B cell (primary cell): ENCODE measurements around the gene BTRC. TPM values are rescaled to one million over a fixed set of nuclear protein-coding genes. Genes with fewer than 3 reads are reported as not detected.

Experiments used
- ATAC-seq: fragments of 200-7000 bp; cut with Tn5 transposase; one replicate; pipeline ENCODE4 v1.10.0; 2021; ENCODE audit warnings: low read depth, mild to moderate bottlenecking, moderate number of reproducible peaks, moderate library complexity
- CTCF ChIA-PET: fragments of 350-600 bp; sonication (Branson Sonifier 250); formaldehyde crosslinking; loops from one replicate; lab custom pipeline; 2021; ENCODE audit warnings: antibody characterized with exemption, inconsistent platforms; lab: Charles Lee
- POLR2A ChIA-PET: fragments of 350-600 bp; sonication (Branson Sonifier 250); formaldehyde crosslinking; loops from one replicate; lab custom pipeline; 2021; ENCODE audit warnings: antibody characterized with exemption; lab: Charles Lee
- DNase-seq: peaks from one replicate; pipeline ENCODE4 v3.0.0; 2013
- H2AFZ ChIP-seq: 2 replicates; pipeline ENCODE4 v1.6.1; 2012; ENCODE audit warnings: mild to moderate bottlenecking, low read depth, low read length; ENCODE audit not compliant: insufficient read depth, poor library complexity, severe bottlenecking
- H3K27ac ChIP-seq, 2 donors: 1 replicate in 1 of 2; 2 replicates in 1 of 2; pipeline ENCODE4 v1.5.1; 2012 to 2013; ENCODE audit warnings: low read length in 2 of 2, mild to moderate bottlenecking in 2 of 2, moderate library complexity in 1 of 2
- H3K27me3 ChIP-seq, 4 experiments: fragments of 200-600 bp in 1 of 4; sonication (generic) in 1 of 4; replicated peaks in 1 of 4; 1 replicate in 2 of 4; 2 replicates in 2 of 4; pipeline versions ENCODE4 v1.6.1 to v1.7.0; 2013 to 2016; ENCODE audit warnings: low read length in 3 of 4, mild to moderate bottlenecking in 2 of 4, mixed read lengths in 1 of 4, moderate library complexity in 1 of 4; ENCODE audit not compliant: insufficient read depth in 4 of 4, control insufficient read depth in 3 of 4; ENCODE audit errors: control extremely low read depth in 1 of 4
- H3K36me3 ChIP-seq, 2 experiments: replicated peaks in 1 of 2; 1 replicate in 1 of 2; 2 replicates in 1 of 2; pipeline versions ENCODE4 v1.6.1 to v1.7.1; 2013; ENCODE audit warnings: low read length in 1 of 2; ENCODE audit not compliant: insufficient read depth in 2 of 2, control insufficient read depth in 1 of 2; ENCODE audit errors: control extremely low read depth in 1 of 2, extremely low read depth in 1 of 2
- H3K4me1 ChIP-seq, 2 donors: fragments of 200-600 bp in 1 of 2; sonication (generic) in 1 of 2; 1 replicate in 1 of 2; 2 replicates in 1 of 2; pipeline versions ENCODE4 v1.5.1 to v1.6.1; 2013 to 2017; ENCODE audit warnings: low read length in 2 of 2; ENCODE audit not compliant: control insufficient read depth in 2 of 2, insufficient read depth in 2 of 2
- H3K4me2 ChIP-seq: replicated peaks from 2 replicates; pipeline ENCODE3; 2012; ENCODE audit warnings: mild to moderate bottlenecking, low read depth, low read length; ENCODE audit not compliant: poor library complexity, severe bottlenecking
- H3K4me3 ChIP-seq, 5 experiments: fragments of 200-600 bp in 1 of 5; sonication (generic) in 1 of 5; 1 replicate in 3 of 5; 2 replicates in 2 of 5; pipeline versions ENCODE4 v1.5.1 to v1.7.0; 2011 to 2016; ENCODE audit warnings: low read length in 4 of 5, mild to moderate bottlenecking in 4 of 5, low read depth in 2 of 5, control low read depth in 1 of 5, moderate library complexity in 1 of 5; ENCODE audit not compliant: insufficient read depth in 1 of 5; ENCODE audit errors: control extremely low read depth in 1 of 5, extremely low read depth in 1 of 5
- H3K79me2 ChIP-seq: fragments of 200-600 bp; sonication (generic); one replicate; pipeline ENCODE4 v1.6.0; 2016; ENCODE audit warnings: low read length; ENCODE audit not compliant: control insufficient read depth, insufficient read depth
- H3K9ac ChIP-seq: fragments of 200-600 bp; sonication (generic); 2 replicates; pipeline ENCODE4 v1.6.1; 2017; ENCODE audit warnings: mild to moderate bottlenecking, low read length, moderate library complexity
- H3K9me3 ChIP-seq, 3 donors: one replicate each; pipeline versions ENCODE4 v1.6.1 to v1.7.1; 2013; ENCODE audit warnings: low read length in 2 of 3; ENCODE audit not compliant: control insufficient read depth in 2 of 3, insufficient read depth in 1 of 3; ENCODE audit errors: control extremely low read depth in 1 of 3
- H4K20me1 ChIP-seq: 2 replicates; pipeline ENCODE4 v1.6.0; 2012; ENCODE audit warnings: mild to moderate bottlenecking, low read length; ENCODE audit not compliant: insufficient read depth, control insufficient read depth, poor library complexity, severe bottlenecking
- H3K27ac Mint-ChIP-seq: one replicate; pipeline ENCODE4 v1.8.0; 2021; ENCODE audit warnings: mixed read lengths
- H3K27me3 Mint-ChIP-seq: one replicate; pipeline ENCODE4 v1.8.0; 2021; ENCODE audit warnings: mixed read lengths
- H3K4me1 Mint-ChIP-seq: one replicate; pipeline ENCODE4 v1.8.0; 2021; ENCODE audit warnings: mixed read lengths
- H3K4me3 Mint-ChIP-seq: one replicate; pipeline ENCODE4 v1.8.0; 2021; ENCODE audit warnings: mixed read lengths
- H3K9me3 Mint-ChIP-seq: one replicate; pipeline ENCODE4 v1.8.0; 2022; ENCODE audit warnings: mixed read lengths; ENCODE audit not compliant: insufficient read depth
- EZH2 ChIP-seq: IDR thresholded peaks from 2 replicates; pipeline ENCODE4 v1.6.1; 2012; ENCODE audit warnings: borderline replicate concordance, low read depth, mild to moderate bottlenecking, moderate library complexity, low read length; ENCODE audit not compliant: insufficient read depth, poor library complexity, severe bottlenecking
- WGBS: methylation state at CpG from one replicate; pipeline ENCODE4 v1.1.5; 2013; ENCODE audit warnings: missing lambda C conversion rate; ENCODE audit not compliant: insufficient coverage; 5-methylcytosine and 5-hydroxymethylcytosine counted together
- intact Hi-C: fragments of 100-400 bp; cut with micrococcal nuclease; formaldehyde crosslinking; loops from one replicate; pipeline ENCODE4 v1.10.0; 2022
- polyA plus RNA-seq: library from polyadenylated mRNA; depleted of rRNA; stranded (reverse); fragments of >200 nt; gene quantifications from 2 replicates; pipeline ENCODE4 v1.2.3, GENCODE V29; 2012
- total RNA-seq, 2 donors: library from RNA; stranded (reverse); fragments of 120-200 nt in 1 of 2; gene quantifications; 1 replicate in 1 of 2; 2 replicates in 1 of 2; pipeline versions ENCODE4 v1.2.3 to v1.2.4, GENCODE V29; 2013 to 2022
- TF ChIP-seq, protein P1 (sequence below): fragments of 200-600 bp; IDR thresholded peaks from one replicate; pipeline ENCODE4 v1.8.0; 2022; ENCODE audit warnings: antibody characterized with exemption, mild to moderate bottlenecking

The BTRC gene
- total and polyA plus RNA-seq, 2 donors (not counting 1 experiment from before 2014, with no cell fraction given) = 4.3 to 21.9 TPM

DNA sequence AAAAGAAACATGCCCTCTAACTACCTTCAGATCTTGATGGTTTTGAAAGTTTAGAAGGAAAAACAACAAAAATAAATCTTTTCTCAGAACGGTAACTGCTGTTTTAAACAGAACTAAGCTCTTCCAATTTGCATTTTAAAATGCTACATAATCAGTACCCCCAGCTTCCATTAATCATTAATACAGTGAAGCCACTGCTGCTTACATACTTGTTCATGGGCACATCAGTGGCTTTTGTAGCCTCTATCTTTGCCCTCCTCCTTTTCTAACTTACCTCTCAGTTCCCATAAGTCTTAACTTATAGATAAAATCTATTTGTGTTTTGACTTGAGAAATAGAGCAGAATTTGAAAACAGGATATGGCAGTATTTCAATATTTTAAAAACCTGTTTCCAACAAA lies 125.0 kb downstream of the BTRC start:
- ATAC-seq (no peak), DNase-seq (no peak)
- Histone ChIP-seq H3K79me2 (peaks cover 2% of the 10 kb centered on the region), H3K4me1 (no peaks in the 10 kb centered on the region), H3K4me3 (no peak overlapping the region), H4K20me1 (no peaks in the 10 kb centered on the region), H3K27me3 (no peaks in the 10 kb centered on the region), H3K9me3 (no peaks in the 10 kb centered on the region), H3K4me2 (no peak overlapping the region), H3K36me3 (peaks cover 0 to 3% of the 10 kb centered on the region in 2 experiments), H2AFZ (no peak overlapping the region), H3K9ac (no peak overlapping the region), H3K27ac (no peak overlapping the region)
- Mint-ChIP-seq H3K4me1 (no peaks in the 10 kb centered on the region), H3K9me3 (no peaks in the 10 kb centered on the region), H3K27ac (no peak overlapping the region), H3K4me3 (no peak overlapping the region), H3K27me3 (no peaks in the 10 kb centered on the region)
- no CpG with 5 or more reads among the region's 1 CpG for WGBS
- intact Hi-C loops = no loop called here
- CTCF ChIA-PET = interaction anchor here (1.0 to 4.1 kb wide), 2 partner anchors 12 to 27 kb away, joined by 3 to 20 read pairs; no protein-coding TSS in a partner anchor
- POLR2A ChIA-PET = no interaction called here
- TF ChIP-seq, protein P1, sequence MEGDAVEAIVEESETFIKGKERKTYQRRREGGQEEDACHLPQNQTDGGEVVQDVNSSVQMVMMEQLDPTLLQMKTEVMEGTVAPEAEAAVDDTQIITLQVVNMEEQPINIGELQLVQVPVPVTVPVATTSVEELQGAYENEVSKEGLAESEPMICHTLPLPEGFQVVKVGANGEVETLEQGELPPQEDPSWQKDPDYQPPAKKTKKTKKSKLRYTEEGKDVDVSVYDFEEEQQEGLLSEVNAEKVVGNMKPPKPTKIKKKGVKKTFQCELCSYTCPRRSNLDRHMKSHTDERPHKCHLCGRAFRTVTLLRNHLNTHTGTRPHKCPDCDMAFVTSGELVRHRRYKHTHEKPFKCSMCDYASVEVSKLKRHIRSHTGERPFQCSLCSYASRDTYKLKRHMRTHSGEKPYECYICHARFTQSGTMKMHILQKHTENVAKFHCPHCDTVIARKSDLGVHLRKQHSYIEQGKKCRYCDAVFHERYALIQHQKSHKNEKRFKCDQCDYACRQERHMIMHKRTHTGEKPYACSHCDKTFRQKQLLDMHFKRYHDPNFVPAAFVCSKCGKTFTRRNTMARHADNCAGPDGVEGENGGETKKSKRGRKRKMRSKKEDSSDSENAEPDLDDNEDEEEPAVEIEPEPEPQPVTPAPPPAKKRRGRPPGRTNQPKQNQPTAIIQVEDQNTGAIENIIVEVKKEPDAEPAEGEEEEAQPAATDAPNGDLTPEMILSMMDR = no peak
- TF ChIP-seq EZH2 = no peak

DNA sequence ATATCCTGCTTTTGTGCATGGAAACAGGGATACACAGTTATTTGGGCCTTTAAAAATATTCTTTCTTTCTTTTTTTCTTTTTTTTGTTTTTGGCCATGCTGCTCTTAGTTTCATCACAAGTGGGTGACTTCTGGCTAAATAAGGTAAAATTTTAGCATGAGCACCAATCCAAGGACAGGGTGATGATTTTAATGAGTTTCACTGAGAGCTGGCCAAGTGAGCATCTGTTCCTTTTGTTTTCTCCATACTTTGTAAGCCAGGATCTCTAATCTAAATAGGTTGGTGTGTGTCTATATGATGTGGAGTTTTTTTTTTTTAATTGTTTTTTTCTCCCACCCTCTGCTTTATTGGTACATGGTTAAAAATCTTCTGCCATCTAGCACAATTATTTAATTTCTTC lies 127.3 kb downstream of the BTRC start:
- no peaks in the 10 kb centered on the region for H3K9me3 ChIP-seq
- POLR2A ChIA-PET = no interaction called here
- H3K9ac ChIP-seq = no peak overlapping the region
- H3K27ac ChIP-seq = no peak overlapping the region
- Mint-ChIP-seq H3K4me3 (no peak overlapping the region), H3K4me1 (no peaks in the 10 kb centered on the region), H3K27me3 (no peaks in the 10 kb centered on the region), H3K27ac (no peak overlapping the region), H3K9me3 (no peaks in the 10 kb centered on the region)
- H3K4me1 ChIP-seq = no peaks in the 10 kb centered on the region
- peaks cover 0 to 3% of the 10 kb centered on the region in 2 experiments for H3K36me3 ChIP-seq
- no peak overlapping the region for H2AFZ ChIP-seq
- no peaks in the 10 kb centered on the region for H3K27me3 ChIP-seq
- no peaks in the 10 kb centered on the region for H3K79me2 ChIP-seq
- CTCF ChIA-PET = interaction anchor here (1.4 to 3.0 kb wide), 2 partner anchors 14 to 20 kb away, joined by 3 to 11 read pairs; no protein-coding TSS in a partner anchor
- H3K4me3 ChIP-seq = no peak overlapping the region
- no peak overlapping the region for H3K4me2 ChIP-seq
- no peak for TF ChIP-seq EZH2
- TF ChIP-seq, protein P1 = no peak
- intact Hi-C loops = no loop called here
- no peaks in the 10 kb centered on the region for H4K20me1 ChIP-seq
- DNase-seq (no peak), ATAC-seq (no peak)
